G401 (cell line): ENCODE measurements around the gene FGR. TPM values are rescaled to one million over a fixed set of nuclear protein-coding genes. Genes with fewer than 3 reads are reported as not detected.

Experiments
- DNase-seq: peaks from one replicate; pipeline ENCODE4 v3.0.0-alpha.2; 2015; ENCODE audit warnings: low spot score
- in situ Hi-C: cut with HindIII; loops from 2 replicates; pipeline ENCODE4 v1.10.0; 2016; ENCODE audit warnings: low sequenced_read_pairs, mixed read lengths
- total RNA-seq: library from RNA; depleted of rRNA; stranded (reverse); fragments of >200 nt; shearing (Covaris generic); gene quantifications from 2 replicates; pipeline ENCODE4 v1.2.3, GENCODE V29; 2014; rRNA removed

Gene FGR
- total RNA-seq, 1 experiment from 2014 or later = not detected

- in situ Hi-C loops = no loop called here
- peak; percentile 46 for DNase-seq
These were observed 71.2 kb downstream of the FGR start for GRCh38 chr1:27563591-27564471.

DNA sequence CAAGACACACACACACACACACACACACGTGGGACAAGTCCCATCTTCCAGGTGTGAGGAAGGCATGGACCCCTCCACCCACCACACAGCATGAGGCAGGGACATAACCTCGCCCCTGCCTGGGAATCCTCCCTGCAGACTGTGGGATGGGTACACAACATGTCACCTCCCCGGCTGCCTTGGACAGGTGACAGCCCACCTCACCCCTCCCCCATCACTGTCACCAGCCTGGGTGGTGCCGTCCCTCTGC lies 71.7 kb downstream of the FGR start:
- in situ Hi-C loops = no loop called here
- no peak for DNase-seq

DNA sequence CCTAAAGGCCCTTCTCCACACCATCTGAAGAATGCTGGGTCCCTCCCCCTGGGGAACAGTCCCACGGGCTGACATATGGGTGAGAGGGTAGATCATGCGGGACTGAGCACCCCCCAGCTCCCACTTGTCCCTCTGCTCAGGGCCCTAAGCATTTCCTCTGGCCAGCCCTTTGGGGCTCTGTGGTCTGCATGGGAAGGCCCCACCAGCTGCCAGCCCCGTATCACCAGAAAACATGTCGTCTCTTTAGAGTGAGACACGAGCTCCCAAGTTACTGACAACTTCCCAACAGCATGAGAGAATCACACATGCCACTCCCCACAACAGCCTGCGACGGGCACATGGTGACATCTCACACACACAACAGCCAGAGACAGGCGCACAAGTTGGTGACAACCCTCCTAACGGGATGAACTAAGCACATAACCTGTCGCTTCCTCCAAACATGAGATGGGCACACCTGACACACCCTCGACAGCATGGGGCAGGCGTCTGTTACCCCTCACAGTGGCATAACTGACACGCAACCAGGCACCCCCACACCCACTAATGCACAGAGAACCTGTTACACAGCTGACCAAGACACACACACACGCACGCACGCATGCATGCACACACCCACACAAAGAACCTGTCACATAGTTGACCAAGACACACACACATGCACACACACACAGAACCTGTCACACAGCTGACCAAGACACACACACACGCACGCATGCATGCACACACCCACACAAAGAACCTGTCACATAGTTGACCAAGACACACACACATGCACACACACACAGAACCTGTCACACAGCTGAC lies 72.2 kb downstream of the FGR start:
- in situ Hi-C loops = no loop called here

More for the DNA sequence above, 72.2 kb downstream of the FGR start:
- DNase-seq = peak; percentile 27

Other genes with a start within 250 kb of the FGR start
- gene GPR3, start 242.6 kb downstream of the FGR start, total RNA-seq = 2.4 and 6.9 TPM in 2 replicates
- gene WASF2, start 145.0 kb downstream of the FGR start, total RNA-seq = 10.4 and 14.2 TPM in 2 replicates
- gene AHDC1, start 31.0 kb downstream of the FGR start, total RNA-seq = 6.5 and 8.1 TPM in 2 replicates
- gene IFI6, start 37.0 kb upstream of the FGR start, total RNA-seq = 48.2 and 49.3 TPM in 2 replicates
- gene FAM76A, start 90.8 kb upstream of the FGR start, total RNA-seq = 13.6 and 32.1 TPM in 2 replicates
- gene STX12, start 138.0 kb upstream of the FGR start, total RNA-seq = 13.3 and 18.6 TPM in 2 replicates
- 69.1 and 70.6 TPM in 2 replicates for gene PPP1R8, start 195.6 kb upstream of the FGR start, total RNA-seq
- 2.6 and 3.9 TPM in 2 replicates for gene THEMIS2, start 237.4 kb upstream of the FGR start, total RNA-seq